GM18526 (cell line): Measurements from ENCODE around the gene PEAK1.

Experiments
- POLR2A ChIP-seq: IDR thresholded peaks from 3 replicates; pipeline ENCODE4 v1.6.1; 2011; ENCODE audit not compliant: insufficient read length; ENCODE audit errors: extremely low read depth

Gene PEAK1

DNA sequence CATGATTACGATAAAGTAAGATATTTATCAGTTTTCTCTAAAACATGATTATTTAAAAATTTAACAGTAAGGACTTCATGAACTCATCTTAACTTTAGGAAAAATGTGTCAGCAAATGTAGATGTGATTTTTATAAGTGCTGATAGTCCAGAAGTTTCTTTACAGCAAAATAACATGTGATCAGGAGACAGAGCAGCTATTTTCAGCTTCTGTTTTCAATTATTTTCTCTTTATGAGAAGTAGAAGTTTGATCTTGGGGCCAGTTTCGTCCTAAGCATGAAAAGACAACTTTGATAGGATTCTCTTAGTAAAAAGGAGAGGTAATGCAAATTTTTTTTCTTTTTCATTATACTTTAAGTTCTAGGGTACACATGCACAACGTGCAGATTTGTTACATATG is 252.5 kb downstream of the PEAK1 start:
- no peak for TF ChIP-seq POLR2A

DNA sequence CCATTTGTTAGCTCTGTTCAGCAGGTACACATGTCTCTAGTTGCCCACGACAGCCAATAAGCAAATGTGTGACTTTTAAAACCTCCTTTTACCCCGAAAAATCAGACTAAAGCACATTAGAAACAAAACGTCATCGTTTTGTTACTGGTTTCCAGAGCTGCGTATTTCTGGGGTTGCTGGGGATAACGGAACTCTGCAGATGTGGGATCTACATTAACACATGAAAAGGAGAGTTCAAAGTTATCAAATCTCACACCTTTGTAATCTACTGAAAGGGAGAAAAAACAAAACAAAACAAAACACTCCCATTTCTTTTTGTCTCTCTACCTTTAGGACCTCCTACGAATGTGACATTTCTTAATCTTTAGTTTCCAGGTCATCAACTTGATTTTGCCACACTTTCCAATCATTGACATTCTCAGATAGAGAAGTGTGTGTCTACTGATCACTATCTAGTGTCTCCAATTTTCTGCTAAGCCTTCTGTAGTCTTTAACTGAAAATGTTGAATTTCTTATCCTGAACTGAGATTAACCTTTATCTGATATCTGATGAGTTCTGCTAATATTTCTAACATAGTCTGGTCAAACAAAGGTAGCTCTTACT is 256.0 kb downstream of the PEAK1 start:
- no peak for TF ChIP-seq POLR2A

DNA sequence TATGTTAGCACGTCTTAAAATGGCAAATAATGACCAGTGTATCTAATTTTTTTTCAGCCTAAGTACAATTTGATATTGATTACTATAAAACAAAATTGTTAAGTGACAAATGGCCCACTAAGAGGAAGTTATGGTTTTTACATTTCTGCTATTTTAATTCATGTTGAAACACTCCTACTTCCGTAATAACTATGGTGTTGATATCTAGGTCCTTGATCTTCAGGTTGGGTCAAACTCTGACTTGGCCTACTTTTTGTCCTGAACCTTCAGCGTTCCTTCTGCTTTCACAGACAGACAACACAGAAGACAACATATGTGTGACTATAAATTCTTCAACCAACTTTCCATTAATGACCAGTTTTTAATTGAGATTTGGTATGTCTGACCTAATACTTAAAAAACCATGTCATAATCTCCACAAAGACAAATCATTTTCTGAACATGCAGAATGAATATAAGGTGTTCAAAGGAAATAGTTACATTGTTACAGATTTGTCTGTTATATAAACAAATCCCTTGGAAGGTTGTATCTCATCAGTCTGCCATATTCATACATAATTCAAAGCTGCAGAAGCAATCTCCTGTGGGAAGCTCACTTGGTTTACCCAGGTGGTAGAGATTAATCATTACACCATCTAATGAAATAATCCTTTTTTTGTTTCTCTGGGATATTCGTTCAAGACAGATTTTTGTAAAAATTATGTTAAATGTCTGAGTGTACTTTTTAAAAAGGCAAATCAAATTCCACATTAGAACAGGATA is 256.9 kb downstream of the PEAK1 start:
- no peak for TF ChIP-seq POLR2A

DNA sequence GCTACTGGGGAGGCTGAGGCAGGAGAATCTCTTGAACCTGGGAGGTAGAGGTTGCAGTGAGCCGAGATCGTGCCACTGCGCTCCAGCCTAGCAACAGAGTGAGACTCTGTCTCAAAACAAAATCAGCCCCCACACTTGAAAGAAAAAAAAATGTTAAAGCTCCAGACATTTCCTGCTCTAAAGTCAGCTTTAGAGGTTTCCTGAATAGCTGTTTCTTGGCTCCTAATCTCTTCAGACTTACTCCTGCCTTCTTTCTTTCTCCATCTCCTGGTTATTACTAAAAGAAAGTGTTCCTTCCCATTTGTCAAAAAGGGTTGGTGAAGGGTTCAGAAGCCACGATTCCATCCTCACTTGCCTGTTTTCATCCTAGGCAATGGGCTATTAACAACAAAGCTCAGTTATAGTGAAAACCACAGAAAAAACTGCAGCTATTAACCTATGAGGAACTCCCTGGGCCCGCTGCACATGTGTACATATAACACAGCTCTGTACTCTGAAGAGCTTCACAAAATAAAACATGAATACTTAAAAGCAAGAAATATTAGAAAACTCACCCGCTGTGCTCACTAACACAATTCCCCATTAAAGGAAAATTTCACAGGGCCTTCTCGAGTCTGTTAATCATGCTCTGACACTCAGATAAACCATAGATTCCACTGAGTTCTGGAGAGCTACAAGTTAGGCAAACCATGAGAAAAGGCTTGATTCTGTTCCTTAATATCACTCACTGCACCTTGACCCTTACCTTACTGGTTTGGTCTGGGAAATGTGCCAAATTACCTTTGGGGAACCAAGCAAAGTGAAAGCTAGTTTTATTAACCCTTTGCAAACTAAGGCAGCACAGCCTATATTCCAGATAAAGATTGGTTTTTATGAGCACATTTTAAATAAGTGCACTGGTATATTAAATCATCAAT is 259.1 kb downstream of the PEAK1 start:
- TF ChIP-seq POLR2A: no peak

DNA sequence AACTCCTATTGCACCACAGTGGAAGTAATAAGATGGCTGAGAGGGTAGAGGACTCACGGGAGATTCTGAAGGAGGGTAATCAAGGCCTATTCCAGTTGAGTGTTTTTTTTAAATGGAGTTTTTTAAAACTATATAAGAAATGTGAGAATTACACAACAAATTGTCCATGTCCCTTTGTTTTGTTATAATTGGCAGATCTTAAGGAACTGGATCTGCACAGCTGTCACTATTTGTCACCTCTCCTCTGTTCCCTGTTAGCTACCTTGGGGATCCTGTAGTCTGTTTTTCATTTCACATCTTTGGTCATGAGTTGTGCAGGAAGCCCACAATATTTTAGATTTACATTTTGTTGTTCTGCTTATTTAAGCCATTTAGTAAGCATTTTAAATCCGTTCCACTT is 271.7 kb downstream of the PEAK1 start:
- no peak for TF ChIP-seq POLR2A

DNA sequence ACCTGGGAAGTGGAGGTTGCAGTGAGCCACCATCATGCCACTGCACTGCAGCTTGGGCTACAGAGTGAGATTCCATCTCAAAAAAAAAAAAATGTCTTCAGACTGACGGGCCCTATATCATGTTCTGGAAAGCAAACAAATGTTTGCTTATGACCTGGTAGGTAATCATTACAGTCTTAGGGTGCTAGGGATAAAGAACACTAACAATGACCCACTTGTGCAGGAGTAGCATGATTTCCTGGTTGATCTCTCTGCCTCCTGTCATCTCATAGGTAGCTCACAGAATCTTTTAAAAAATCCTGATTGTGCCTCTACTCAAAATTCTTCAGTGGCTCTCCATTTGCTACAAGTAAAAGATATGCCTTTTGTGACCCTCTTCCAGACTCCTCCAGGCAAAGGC is 274.5 kb downstream of the PEAK1 start:
- no peak for TF ChIP-seq POLR2A

DNA sequence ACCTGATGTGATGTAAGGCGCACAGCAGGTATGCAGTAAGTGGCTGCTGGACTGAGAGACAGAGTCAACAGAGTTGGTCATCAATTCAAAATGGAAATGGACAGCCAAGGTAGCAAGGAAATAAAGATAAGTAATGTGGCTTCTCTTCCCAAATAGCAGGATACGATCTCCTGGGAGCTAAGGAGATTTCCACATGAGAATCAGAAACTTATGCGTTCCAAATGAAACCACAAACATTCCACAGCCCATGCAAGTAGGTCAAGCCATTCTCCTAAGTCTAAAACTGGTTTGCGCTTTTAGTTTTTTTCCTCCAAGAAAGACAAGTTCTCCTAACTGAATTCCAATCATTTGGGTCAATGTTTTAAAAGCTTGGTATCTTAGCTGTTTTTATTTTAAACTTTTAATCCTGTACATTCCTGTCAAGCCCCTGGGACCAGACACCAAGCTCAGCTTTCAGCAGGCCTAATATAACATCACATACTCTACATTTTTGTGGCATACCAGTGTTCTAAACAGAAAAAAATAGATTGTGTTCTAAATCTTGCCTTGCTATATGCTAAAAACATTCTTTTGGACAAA is 275.3 kb downstream of the PEAK1 start:
- TF ChIP-seq POLR2A: no peak

DNA sequence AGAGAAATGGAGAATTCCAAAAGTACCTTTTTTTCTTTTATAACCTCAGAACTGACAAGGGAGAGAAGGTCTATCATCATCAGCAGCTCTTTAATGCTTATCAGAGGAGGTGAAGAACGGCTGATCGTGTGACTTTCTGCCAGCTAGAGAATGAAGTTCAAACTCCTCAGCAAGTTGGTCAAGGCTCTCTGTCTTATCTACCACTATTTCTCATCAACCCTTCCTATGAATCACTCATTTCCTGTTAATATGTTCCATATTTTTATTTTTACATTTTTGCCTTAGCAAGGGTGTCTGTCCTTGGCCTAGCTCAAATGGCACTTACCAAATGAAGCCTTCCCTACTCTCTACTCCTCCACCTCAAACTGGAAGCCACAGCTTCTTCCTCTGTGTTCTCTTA is 275.9 kb downstream of the PEAK1 start:
- no peak for TF ChIP-seq POLR2A

DNA sequence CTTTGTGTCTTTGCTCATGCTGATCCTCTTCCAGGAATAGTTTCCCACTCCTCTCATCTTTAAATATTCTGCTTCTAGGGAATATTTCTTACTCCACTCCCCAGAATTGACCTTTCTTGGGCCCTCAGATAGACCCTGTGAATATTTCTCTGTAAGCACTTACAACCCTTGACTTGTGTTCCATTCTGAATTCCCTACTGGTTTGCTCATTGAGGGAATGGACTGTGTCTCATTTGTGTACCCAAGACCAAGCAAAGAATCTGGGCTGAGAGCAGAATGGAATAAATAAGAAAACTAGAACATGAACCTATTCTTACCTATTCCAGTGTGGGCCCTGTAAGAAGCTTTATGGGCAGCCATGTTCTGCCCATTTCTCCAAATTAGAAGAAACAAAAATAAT is 276.3 kb downstream of the PEAK1 start:
- no peak for TF ChIP-seq POLR2A

DNA sequence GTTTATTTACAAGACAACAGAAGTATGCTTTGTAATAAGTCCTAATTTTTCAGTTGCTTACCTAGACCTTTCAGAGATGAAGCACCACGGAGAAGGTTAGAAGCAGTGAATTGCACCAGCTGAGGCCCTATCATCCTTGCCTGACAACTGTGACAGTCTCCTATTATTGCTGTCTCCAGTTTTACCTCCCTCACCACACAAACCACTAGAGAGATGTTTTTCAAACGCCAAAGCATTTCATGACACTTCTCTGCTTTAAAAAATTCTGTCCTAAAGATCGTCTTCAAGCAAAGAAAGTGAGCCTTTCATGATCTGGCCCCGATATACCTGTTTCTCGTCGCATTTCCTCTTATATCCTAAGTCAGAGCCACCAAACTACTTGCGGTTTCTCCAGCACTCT is 276.7 kb downstream of the PEAK1 start:
- TF ChIP-seq POLR2A: no peak

DNA sequence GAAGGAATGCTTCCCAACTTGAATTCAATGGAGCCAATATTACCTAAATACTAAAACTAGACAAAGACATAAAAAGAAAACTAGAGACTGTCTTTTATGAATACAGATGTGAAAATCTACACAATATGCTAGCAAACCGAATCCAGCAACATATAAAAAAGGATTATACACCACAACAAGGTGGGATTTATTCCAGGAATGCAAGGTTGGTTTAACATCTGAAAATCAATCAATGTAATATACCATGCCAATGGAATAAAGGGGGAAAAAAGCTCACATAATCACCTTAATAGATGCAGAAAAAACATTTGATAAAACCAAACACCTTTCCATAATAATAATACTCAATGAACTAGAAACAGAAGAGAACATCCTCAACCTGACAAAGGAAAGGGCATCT is 279.7 kb downstream of the PEAK1 start:
- TF ChIP-seq POLR2A: no peak

DNA sequence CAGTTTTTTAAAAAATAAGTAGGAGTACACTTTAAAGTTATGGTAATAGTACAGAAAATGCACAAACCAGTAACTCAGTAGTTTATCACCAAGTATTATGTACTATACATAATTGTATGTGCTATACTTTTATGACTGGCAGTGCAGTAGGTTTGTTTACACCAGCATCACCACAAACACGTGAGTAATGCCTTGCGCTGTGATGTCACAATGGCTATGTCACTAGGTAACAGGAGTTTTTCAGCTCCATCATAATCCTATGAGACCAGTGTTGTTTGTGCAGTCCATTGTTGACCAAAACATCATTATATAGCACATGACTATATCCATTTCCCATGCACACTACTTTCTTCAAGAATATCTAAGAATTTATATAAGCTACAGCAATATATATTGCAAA is 280.6 kb downstream of the PEAK1 start:
- no peak for TF ChIP-seq POLR2A

DNA sequence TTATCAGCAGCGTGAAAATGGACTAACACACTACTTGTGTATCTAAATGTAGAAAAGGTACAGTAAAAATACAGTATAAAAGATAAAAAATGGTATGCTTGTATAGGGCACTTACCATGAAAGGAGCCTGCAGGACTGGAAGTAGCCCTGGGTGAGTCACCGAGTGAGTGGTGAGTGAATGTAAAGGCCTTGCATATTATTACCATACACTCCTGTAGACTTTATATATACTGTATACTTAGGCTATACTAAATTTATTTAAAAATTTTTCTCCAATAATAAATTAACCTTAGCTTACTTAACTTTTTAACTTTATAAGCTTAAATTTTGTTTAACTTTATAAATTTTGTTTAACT is 281.8 kb downstream of the PEAK1 start:
- TF ChIP-seq POLR2A: no peak

DNA sequence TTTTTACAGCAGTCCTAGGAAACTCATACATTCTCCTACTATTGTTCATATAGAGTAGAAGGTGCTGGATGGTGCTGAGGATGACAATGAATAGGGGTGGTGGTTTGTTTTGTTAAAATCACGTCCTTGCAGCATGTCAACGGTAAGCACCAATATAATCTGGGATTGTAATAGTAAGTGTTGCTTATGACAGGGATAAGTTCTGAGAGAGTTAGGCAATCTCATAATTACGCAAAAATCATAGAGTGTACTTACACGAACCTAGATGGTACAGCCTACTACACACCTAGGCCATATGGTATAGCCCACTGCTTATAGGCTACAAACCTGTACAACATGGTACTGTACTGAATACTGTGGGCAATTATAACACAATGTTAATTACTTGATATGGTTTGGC is 284.7 kb downstream of the PEAK1 start:
- no peak for TF ChIP-seq POLR2A

DNA sequence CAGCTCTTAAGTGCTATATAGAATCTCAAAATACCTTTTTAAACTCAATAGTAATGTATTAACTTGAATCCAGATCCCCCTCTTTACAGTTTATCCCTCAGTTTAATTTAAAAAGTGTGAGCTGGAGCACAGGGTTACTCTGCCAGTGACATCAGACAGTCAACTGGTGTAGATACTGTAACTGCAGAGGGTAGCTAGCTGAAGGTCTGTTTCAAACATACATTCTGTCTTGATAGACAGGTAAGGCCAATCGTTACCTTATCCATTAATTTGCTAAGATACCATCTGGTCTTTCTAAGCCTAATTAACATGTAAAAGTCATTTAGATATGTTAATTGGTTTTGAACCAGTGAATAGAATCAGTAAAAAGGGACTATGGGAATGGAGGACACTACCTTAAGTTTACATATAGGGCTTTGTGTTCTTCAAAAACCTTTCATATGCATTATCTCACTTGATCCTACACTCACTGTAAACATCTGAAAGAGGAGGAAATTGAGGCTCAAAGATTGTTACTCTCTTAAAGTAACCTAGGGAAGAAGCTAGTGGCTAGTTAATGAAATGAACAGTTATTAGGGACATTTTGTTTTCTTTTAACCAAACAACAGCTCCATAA is 289.5 kb downstream of the PEAK1 start:
- no peak for TF ChIP-seq POLR2A
